Bronchial epithelial cell (primary cell): ENCODE data around the gene PARL. TPM values are rescaled to one million over a fixed set of nuclear protein-coding genes. Genes with fewer than 3 reads are reported as not detected.

Experiments used
- DNase-seq: peaks from one replicate; pipeline ENCODE4 v3.0.0-alpha.2; 2010; ENCODE audit warnings: low read depth
- FAIRE-seq: peaks from 2 replicates; lab custom pipeline; 2011; peaks lifted over from hg19 to GRCh38; lab: Jason Lieb, UNC
- H3K27me3 ChIP-seq: 2 replicates; pipeline ENCODE4 v1.5.1; 2011; ENCODE audit warnings: low read length; ENCODE audit not compliant: control insufficient read depth, insufficient read depth
- H3K36me3 ChIP-seq: 2 replicates; pipeline ENCODE4 v1.5.1; 2011; ENCODE audit warnings: low read length; ENCODE audit not compliant: control insufficient read depth, insufficient read depth
- H3K4me3 ChIP-seq: 2 replicates; pipeline ENCODE4 v1.5.1; 2011; ENCODE audit warnings: mild to moderate bottlenecking, low read depth, low read length, control low read depth
- total RNA-seq: library from RNA; depleted of rRNA; stranded (reverse); fragments of >200 nt; gene quantifications from 2 replicates; pipeline ENCODE4 v1.2.1, GENCODE V29; 2014
- TF ChIP-seq, protein P1 (sequence below): IDR thresholded peaks from 2 replicates; pipeline ENCODE4 v1.5.1; 2011; ENCODE audit warnings: mild to moderate bottlenecking, moderate library complexity, low read length, control low read depth, inconsistent platforms; ENCODE audit not compliant: insufficient read depth, severe bottlenecking

The PARL gene
- total RNA-seq, 1 donor from 2014 or later = 75.6 TPM

DNA sequence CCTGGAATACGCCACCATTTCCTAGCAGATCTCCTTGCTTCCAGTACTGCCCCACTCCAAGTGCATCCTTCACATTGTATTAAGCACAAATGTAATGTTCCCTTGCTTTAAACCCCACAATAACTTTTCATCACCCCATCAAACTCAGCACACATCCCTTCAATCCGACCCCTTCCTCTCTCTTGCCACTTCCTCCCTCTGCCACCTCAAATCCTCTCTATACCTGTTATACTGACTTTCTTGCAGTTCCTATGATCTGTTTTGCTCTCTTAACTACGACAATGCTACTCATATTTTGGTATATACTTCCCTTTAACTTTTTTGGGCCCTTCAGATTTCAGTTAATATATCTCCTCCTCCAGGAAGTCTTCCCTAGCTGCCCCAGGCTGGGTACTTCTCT, 14.1 kb downstream of the PARL start:
- TF ChIP-seq, protein P1, sequence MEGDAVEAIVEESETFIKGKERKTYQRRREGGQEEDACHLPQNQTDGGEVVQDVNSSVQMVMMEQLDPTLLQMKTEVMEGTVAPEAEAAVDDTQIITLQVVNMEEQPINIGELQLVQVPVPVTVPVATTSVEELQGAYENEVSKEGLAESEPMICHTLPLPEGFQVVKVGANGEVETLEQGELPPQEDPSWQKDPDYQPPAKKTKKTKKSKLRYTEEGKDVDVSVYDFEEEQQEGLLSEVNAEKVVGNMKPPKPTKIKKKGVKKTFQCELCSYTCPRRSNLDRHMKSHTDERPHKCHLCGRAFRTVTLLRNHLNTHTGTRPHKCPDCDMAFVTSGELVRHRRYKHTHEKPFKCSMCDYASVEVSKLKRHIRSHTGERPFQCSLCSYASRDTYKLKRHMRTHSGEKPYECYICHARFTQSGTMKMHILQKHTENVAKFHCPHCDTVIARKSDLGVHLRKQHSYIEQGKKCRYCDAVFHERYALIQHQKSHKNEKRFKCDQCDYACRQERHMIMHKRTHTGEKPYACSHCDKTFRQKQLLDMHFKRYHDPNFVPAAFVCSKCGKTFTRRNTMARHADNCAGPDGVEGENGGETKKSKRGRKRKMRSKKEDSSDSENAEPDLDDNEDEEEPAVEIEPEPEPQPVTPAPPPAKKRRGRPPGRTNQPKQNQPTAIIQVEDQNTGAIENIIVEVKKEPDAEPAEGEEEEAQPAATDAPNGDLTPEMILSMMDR = no peak
- FAIRE-seq (no peak), DNase-seq (no peak)
- Histone ChIP-seq H3K27me3 (no peaks in the 10 kb centered on the region), H3K4me3 (no peak overlapping the region), H3K36me3 (peaks cover 5% of the 10 kb centered on the region)

DNA sequence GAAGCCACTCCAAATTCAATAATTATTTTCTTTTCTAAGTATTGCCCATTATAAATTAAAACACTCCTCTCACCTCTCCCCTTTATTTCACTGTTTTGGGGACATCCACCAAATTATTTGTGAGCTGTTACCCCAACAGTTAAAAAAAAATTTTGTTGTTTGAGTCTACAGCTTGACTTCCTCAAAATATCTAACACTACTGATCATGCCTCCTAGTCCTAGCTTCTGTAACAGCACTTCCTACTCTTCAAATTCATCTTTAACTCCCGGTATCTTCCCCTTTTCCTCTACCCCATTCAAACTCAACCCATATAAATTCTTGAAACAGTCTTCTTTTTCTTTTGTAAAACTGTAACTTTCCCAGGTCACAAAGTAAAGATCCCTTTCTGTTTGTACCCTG, 15.9 kb downstream of the PARL start:
- H3K27me3 ChIP-seq = no peaks in the 10 kb centered on the region
- no peak overlapping the region for H3K4me3 ChIP-seq
- DNase-seq (no peak), FAIRE-seq (no peak)
- TF ChIP-seq, protein P1 = no peak
- H3K36me3 ChIP-seq = peaks cover 9% of the 10 kb centered on the region

DNA sequence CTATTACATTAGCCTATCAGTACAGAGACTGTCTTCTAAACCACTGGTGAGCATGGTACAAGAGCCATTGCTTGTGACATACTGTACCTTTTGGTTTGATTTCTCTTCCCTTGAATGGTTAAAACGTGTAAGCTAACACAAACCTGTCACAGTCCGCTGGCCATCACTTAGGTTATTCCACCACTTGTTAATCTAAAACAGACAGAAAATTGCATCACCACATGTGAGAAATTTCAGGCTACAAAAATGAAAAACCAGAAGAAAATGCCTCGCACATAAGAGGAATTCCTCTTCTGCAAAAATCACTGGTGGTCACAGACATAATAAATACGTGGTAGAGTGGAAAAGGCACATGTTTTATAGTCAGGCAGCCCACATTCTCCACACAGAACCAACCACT, 22.1 kb downstream of the PARL start:
- Histone ChIP-seq H3K36me3 (peaks cover 15% of the 10 kb centered on the region), H3K27me3 (no peaks in the 10 kb centered on the region), H3K4me3 (no peak overlapping the region)
- no peak for FAIRE-seq
- TF ChIP-seq, protein P1 = no peak
- no peak for DNase-seq

DNA sequence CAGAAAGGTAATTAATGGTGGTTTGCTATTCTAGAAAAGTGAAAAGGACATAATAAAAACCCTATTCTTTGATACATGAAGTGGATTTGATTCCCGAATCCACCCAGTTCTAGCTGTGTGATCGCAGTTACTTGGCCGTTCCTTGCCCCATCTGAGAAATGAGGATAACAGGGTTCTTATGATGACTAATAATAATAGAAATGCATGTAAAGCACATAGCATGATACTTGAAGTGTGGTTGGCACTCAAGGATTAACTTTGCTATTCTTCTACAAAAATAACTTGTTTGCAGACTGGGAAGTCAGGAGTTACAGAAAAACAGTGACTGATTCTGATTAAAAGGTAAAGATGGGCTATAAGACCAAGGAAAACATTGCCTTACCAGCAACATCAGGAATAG, 26.8 kb downstream of the PARL start:
- H3K27me3 ChIP-seq = no peaks in the 10 kb centered on the region
- TF ChIP-seq, protein P1 = no peak
- no peak overlapping the region for H3K4me3 ChIP-seq
- FAIRE-seq = no peak
- DNase-seq = no peak
- peaks cover 6% of the 10 kb centered on the region for H3K36me3 ChIP-seq

DNA sequence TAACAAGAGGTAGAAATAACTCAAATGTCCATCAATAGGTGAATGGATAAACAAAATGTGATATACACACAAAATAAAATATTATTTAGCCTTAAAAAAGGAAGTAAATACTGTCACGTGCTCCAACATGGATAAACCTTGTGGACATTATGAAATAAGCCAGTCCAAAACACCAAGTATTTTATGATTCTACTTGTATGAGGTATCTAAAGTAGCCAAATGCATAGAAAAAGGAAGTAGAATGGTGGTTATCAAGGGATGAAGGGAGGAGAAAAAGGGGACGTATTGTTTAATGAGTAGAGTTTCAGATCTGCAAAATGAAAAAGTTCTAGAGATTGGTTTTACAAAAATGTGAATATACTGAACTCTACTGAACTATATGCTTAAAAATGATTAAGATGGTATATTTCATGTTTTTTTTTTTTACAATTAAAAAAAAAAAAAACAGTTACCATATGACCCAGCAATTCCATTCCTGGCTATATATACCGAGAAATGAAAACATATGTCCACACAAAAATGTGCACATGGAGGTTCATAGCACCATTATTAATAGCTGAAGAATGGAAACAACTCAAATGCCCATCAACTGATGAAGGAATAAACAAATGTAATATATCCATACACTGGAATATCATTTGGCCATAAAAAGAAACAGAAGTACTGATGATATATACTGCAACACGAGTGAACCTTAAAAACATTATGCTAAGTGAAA, 30.2 kb downstream of the PARL start:
- Histone ChIP-seq H3K4me3 (no peak overlapping the region), H3K36me3 (no peaks in the 10 kb centered on the region), H3K27me3 (no peaks in the 10 kb centered on the region)
- TF ChIP-seq, protein P1 = no peak
- DNase-seq (no peak), FAIRE-seq (no peak)

DNA sequence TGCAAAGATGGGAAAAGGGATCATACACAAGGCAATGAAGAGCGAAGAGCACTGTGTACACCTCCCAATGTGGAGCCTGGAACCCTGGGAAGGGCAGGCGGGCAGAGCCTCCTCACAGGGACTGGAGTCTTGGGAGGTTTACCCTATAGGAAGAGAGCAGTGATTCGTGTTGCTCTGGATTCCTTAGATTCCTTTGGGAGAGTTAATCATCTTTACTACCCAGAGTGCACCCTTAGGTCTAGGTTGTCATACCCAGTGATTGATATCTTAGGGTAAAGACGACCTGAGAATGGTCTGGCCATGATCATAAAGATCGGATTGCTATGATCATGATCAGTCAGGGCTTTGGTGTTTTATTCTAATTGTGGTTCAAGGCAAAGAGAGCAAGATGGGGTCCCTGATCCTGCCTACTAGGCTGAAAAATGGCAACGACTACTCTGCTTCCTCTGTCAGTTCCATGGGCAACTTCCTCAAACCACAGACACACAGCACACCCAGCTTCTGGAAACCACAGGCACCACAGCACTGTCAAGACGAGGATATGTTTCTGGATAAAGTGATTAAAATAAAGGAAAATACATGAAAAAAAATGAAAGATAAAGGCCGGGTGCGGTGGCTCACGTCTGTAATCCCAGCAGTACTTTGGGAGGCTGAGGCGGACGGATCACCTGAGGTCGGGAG, 38.9 kb downstream of the PARL start:
- TF ChIP-seq, protein P1 = no peak
- H3K27me3 ChIP-seq = no peaks in the 10 kb centered on the region
- no peak overlapping the region for H3K4me3 ChIP-seq
- H3K36me3 ChIP-seq = peaks cover 3% of the 10 kb centered on the region
- peak; percentile 58 for DNase-seq
- no peak for FAIRE-seq
